K562 (cell line): ENCODE results near the gene ACYP2. TPM values are rescaled to one million over a fixed set of nuclear protein-coding genes. Genes with fewer than 3 reads are reported as not detected.

Source experiments
- ATAC-seq: fragments of 200-7000 bp; cut with Tn5 transposase; 3 replicates; pipeline ENCODE4 v1.9.1; 2020; ENCODE audit warnings: moderate library complexity
- BruUV-seq: library from RNA; stranded (reverse); fragments of 400-500 nt; replicated peaks from 2 replicates; lab custom pipeline; 2021; lab: Mats Ljungman, UMichigan
- CTCF ChIA-PET: fragments of 300-600 bp; formaldehyde crosslinking; extraction: SDS; loops from one replicate; lab custom pipeline; 2021; ENCODE audit warnings: low intra/inter-chr PET ratio; lab: Yijun Ruan, JAX
- POLR2A ChIA-PET: fragments of 300-600, 350-650 bp; sonication (Branson Sonifier 250); formaldehyde crosslinking; extraction: SDS; loops from one replicate; lab custom pipeline; 2021; ENCODE audit warnings: antibody characterized with exemption, inconsistent platforms; lab: Yijun Ruan, JAX
- DNase-seq, 4 experiments: peaks; one replicate each; pipeline versions ENCODE4 v3.0.0 to v3.0.0-alpha.2; 2011 to 2018; ENCODE audit warnings: low spot score in 3 of 4, mixed read lengths in 3 of 4; ENCODE audit errors: extremely low read depth in 1 of 4
- FAIRE-seq: peaks from 2 replicates; lab custom pipeline; 2011; peaks lifted over from hg19 to GRCh38; lab: Jason Lieb, UNC
- H2AFZ ChIP-seq: 2 replicates; pipeline ENCODE4 v1.6.0; 2011; ENCODE audit warnings: low read depth, low read length, control low read depth, inconsistent platforms
- H3K27ac ChIP-seq: fragments of 200-600 bp; 3 replicates; pipeline ENCODE4 v1.8.0; 2011; ENCODE audit warnings: low read depth, mild to moderate bottlenecking, control low read depth, inconsistent platforms, low read length, moderate library complexity, mixed read lengths; ENCODE audit errors: extremely low read depth
- H3K27me3 ChIP-seq, 2 experiments: fragments of 300-600 bp in 1 of 2; 2 replicates in 1 of 2; 3 replicates in 1 of 2; pipeline versions ENCODE4 v1.6.0 to v1.8.0; 2011; ENCODE audit warnings: inconsistent platforms in 2 of 2, low read length in 2 of 2, mild to moderate bottlenecking in 1 of 2, mixed read lengths in 1 of 2, moderate library complexity in 1 of 2; ENCODE audit not compliant: control insufficient read depth in 2 of 2, insufficient read depth in 2 of 2
- H3K36me3 ChIP-seq: fragments of 300-600 bp; 3 replicates; pipeline ENCODE4 v1.8.0; 2011; ENCODE audit warnings: mild to moderate bottlenecking, low read length, inconsistent platforms; ENCODE audit not compliant: control insufficient read depth, insufficient read depth
- H3K4me1 ChIP-seq, 2 experiments: fragments of 200-600 bp in 1 of 2; replicated peaks in 1 of 2; 2 replicates in 1 of 2; 3 replicates in 1 of 2; pipeline versions ENCODE4 v1.5.1 to v1.8.0; 2011; ENCODE audit warnings: inconsistent platforms in 2 of 2, low read length in 2 of 2, mild to moderate bottlenecking in 1 of 2, mixed read lengths in 1 of 2, moderate library complexity in 1 of 2; ENCODE audit not compliant: control insufficient read depth in 2 of 2, insufficient read depth in 2 of 2
- H3K4me2 ChIP-seq: 2 replicates; pipeline ENCODE4 v1.6.1; 2011; ENCODE audit warnings: low read length, control low read depth, inconsistent platforms, mixed read lengths; ENCODE audit not compliant: insufficient read depth
- H3K4me3 ChIP-seq: fragments of 200-600 bp; sonication (generic), shearing (Covaris generic); 2 replicates; pipeline ENCODE4 v1.5.1; 2016; ENCODE audit warnings: control low read depth, inconsistent platforms
- H3K79me2 ChIP-seq: fragments of 200-600 bp; 3 replicates; pipeline ENCODE4 v1.8.0; 2011; ENCODE audit warnings: low read length, inconsistent platforms; ENCODE audit not compliant: control insufficient read depth, insufficient read depth
- H3K9ac ChIP-seq, 2 experiments: 2 replicates each; pipeline versions ENCODE4 v1.6.0 to v1.6.1; 2011; ENCODE audit warnings: low read depth in 2 of 2, low read length in 2 of 2, control low read depth in 1 of 2, inconsistent platforms in 1 of 2, mild to moderate bottlenecking in 1 of 2, mixed read lengths in 1 of 2; ENCODE audit not compliant: insufficient read depth in 1 of 2
- H3K9me1 ChIP-seq: one replicate; pipeline ENCODE4 v1.6.0; 2011; ENCODE audit warnings: inconsistent platforms, mild to moderate bottlenecking, low read length, moderate library complexity; ENCODE audit not compliant: control insufficient read depth, insufficient read depth
- H3K9me3 ChIP-seq: replicated peaks from 2 replicates; pipeline ENCODE4 v1.5.1; 2011; ENCODE audit warnings: low read depth, low read length, inconsistent platforms; ENCODE audit not compliant: control insufficient read depth, insufficient read depth
- H4K20me1 ChIP-seq: replicated peaks from 2 replicates; pipeline ENCODE4 v1.6.1; 2011; ENCODE audit warnings: low read length, inconsistent platforms, mixed read lengths; ENCODE audit not compliant: control insufficient read depth, insufficient read depth
- CEBPG ChIP-seq, 3 experiments: fragments of 200-800 bp in 1 of 3; sonication (Bioruptor generic) in 1 of 3; sonication (generic) in 1 of 3; formaldehyde crosslinking in 1 of 3; IDR thresholded peaks in 2 of 3; conservative IDR thresholded peaks in 1 of 3; 2 replicates each; pipeline versions ENCODE4 v1.6.1 to v1.8.0; 2016 to 2022; ENCODE audit warnings: missing compliant biosample characterization in 2 of 3, missing genetic modification characterization in 2 of 3, mild to moderate bottlenecking in 1 of 3, missing genetic modification reagents in 1 of 3
- ELF1 ChIP-seq: fragments of 200-800 bp; sonication (Bioruptor generic); IDR thresholded peaks from 2 replicates; pipeline ENCODE4 v1.6.1; 2016; ENCODE audit warnings: missing genetic modification characterization, missing compliant biosample characterization
- ETV5 ChIP-seq: sonication (generic); formaldehyde crosslinking; IDR thresholded peaks from 2 replicates; pipeline ENCODE4 v1.4.0; 2020; ENCODE audit warnings: low read depth, mild to moderate bottlenecking, missing genetic modification reagents
- KAT8 ChIP-seq: fragments of 450-650 bp; IDR thresholded peaks from 2 replicates; pipeline ENCODE4 v1.6.1; 2016; ENCODE audit warnings: low read depth, mild to moderate bottlenecking
- MXI1 ChIP-seq: IDR thresholded peaks from 2 replicates; pipeline ENCODE4 v1.6.1; 2011; ENCODE audit warnings: low read depth, mild to moderate bottlenecking, improper control_type of control experiment, low read length
- POLR2H ChIP-seq: IDR thresholded peaks from 2 replicates; pipeline ENCODE4 v1.6.1; 2016; ENCODE audit warnings: missing genetic modification characterization, low read depth, mild to moderate bottlenecking, control low read depth, missing compliant biosample characterization, moderate library complexity
- ZBTB7A ChIP-seq: IDR thresholded peaks from 2 replicates; pipeline ENCODE4 v1.6.1; 2011; ENCODE audit warnings: low read depth, mild to moderate bottlenecking, low read length, moderate library complexity, borderline replicate concordance; ENCODE audit not compliant: control insufficient read depth
- ZFPM2 ChIP-seq: fragments of 250-450 bp; sonication (Bioruptor Pico); IDR thresholded peaks from 2 replicates; pipeline ENCODE4 v1.5.1; 2022; ENCODE audit warnings: mild to moderate bottlenecking
- WGBS: fragments of 100-300 bp; shearing (Covaris generic); methylation state at CpG from one replicate; pipeline ENCODE4 v1.1.6; 2016; ENCODE audit warnings: low coverage, mixed read lengths; ENCODE audit not compliant: insufficient coverage; ENCODE audit errors: missing lambda C conversion rate; 5-methylcytosine and 5-hydroxymethylcytosine counted together
- in situ Hi-C: fragments of 300-500 bp; cut with MboI; formaldehyde crosslinking; loops from 4 replicates; pipeline ENCODE4 v1.15.0; 2018; ENCODE audit warnings: inconsistent platforms, mixed read lengths
- intact Hi-C: fragments of 100-400 bp; cut with micrococcal nuclease; formaldehyde crosslinking; loops from 2 replicates; pipeline ENCODE4 v1.14.2; 2022
- polyA plus RNA-seq, 8 experiments: library from polyadenylated mRNA; depleted of rRNA in 4 of 8; stranded (reverse) in 5 of 8; unstranded in 3 of 8; fragments of >200 nt; fragmentation: Nextera tagmentation in 2 of 8; fragmentation: Illumina TruSeq in 1 of 8; extraction: Ambion mirVana in 2 of 8; extraction: Trizol in 1 of 8; gene quantifications; 2 replicates each; pipeline versions ENCODE4 v1.2.1 to v1.2.3, GENCODE V29; 2011 to 2014; ENCODE audit warnings: inconsistent platforms in 1 of 8, missing spikeins in 1 of 8
- total RNA-seq, 7 experiments: library from RNA; depleted of rRNA in 6 of 7; stranded (reverse); fragments of >200 nt in 6 of 7; fragmentation: Illumina TruSeq in 2 of 7; extraction: Trizol in 2 of 7; gene quantifications; 2 replicates each; pipeline versions ENCODE4 v1.2.1 to v1.2.3, GENCODE V29; 2011 to 2021; ENCODE audit warnings: low replicate concordance in 1 of 7

Gene ACYP2
- total and polyA plus RNA-seq, 9 of the 15 experiments (the other 6 are each of a cell fraction or from before 2014, with no cell fraction given), result 1.0 to 4.1 (median 2.0) TPM

- Histone ChIP-seq H3K9me3 (no peaks in the 10 kb centered on the region), H3K36me3 (no peaks in the 10 kb centered on the region), H4K20me1 (no peaks in the 10 kb centered on the region), H3K79me2 (no peaks in the 10 kb centered on the region), H3K4me1 (no peaks in the 10 kb centered on the region), H3K27ac (no peak overlapping the region), H3K9ac (no peak overlapping the region), H3K9me1 (no peaks in the 10 kb centered on the region), H3K27me3 (no peaks in the 10 kb centered on the region), H2AFZ (no peak overlapping the region), H3K4me2 (no peak overlapping the region), H3K4me3 (no peak overlapping the region)
- intact Hi-C loops (no loop called here), in situ Hi-C loops (no loop called here)
- DNase-seq, result no peak
- no TSS peak for BruUV-seq
- TF ChIP-seq ETV5, result no peak
- no peak for TF ChIP-seq ZBTB7A
- no peak for ATAC-seq
- FAIRE-seq, result no peak
- ChIA-PET CTCF (interaction anchor here (0.5 kb wide), 1 partner anchor 17 kb away, joined by 4 read pairs; no protein-coding TSS in a partner anchor), POLR2A (no interaction called here)
- 32% methylated on average over 6 of the region's 8 CpGs for WGBS
Observed at GRCh38 chr2:54194761-54195750, 79.6 kb downstream of the ACYP2 start.

GRCh38 chr2:54196646-54197045 lies 81.2 kb downstream of the ACYP2 start:
- no TSS peak for BruUV-seq
- H3K9me1 ChIP-seq, result no peaks in the 10 kb centered on the region
- H3K4me1 ChIP-seq, result no peaks in the 10 kb centered on the region
- H3K27ac ChIP-seq, result no peak overlapping the region
- WGBS, result 15% methylated on average over 5 of the region's 5 CpGs
- no peak overlapping the region for H3K9ac ChIP-seq
- H3K27me3 ChIP-seq, result no peaks in the 10 kb centered on the region
- in situ Hi-C loops (no loop called here), intact Hi-C loops (no loop called here)
- no peak overlapping the region for H3K4me3 ChIP-seq
- CTCF ChIA-PET, result no interaction called here
- no peak overlapping the region for H3K4me2 ChIP-seq
- TF ChIP-seq ZFPM2 (CRISPR knock-in tag), result no peak
- no peak for TF ChIP-seq POLR2H (tag)
- no peak for TF ChIP-seq KAT8
- TF ChIP-seq ELF1 (tag), result no peak
- no peak for TF ChIP-seq MXI1
- TF ChIP-seq CEBPG (CRISPR knock-in tag; IDR thresholded peaks at IDR 0.05), result no peak
- no peak for TF ChIP-seq CEBPG (tag; conservative IDR thresholded peaks at IDR 0.05 in 1 of 2, IDR thresholded peaks at IDR 0.05 in 1 of 2)
- H3K9me3 ChIP-seq, result no peaks in the 10 kb centered on the region
- POLR2A ChIA-PET, result no interaction called here
- no peaks in the 10 kb centered on the region for H3K79me2 ChIP-seq
- ATAC-seq, result no peak
- DNase-seq, result no peak
- no peak overlapping the region for H2AFZ ChIP-seq
- H4K20me1 ChIP-seq, result no peaks in the 10 kb centered on the region
- no peaks in the 10 kb centered on the region for H3K36me3 ChIP-seq
- FAIRE-seq, result no peak
